Measurements from ENCODE around the gene SULT4A1.

The SULT4A1 gene

DNA sequence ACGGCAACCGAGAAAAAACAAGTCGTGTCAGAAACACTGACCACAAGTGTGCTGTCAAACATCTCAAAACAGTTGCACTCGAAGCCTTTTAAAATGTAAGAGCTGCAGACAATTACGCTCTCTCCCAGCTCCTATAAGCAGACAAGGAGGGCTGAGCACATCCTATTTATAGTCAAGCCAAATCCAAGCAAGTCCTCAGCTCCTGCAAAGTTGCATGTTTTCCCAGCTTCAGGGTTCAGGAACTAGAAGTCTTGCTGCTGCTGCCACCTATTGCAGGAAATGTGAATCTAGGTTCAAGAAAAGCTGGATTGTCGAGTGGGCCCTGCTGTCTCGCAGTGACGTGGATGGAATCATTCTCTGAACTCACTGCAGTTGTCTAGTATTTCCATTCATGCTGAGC lies 65.7 kb downstream of the SULT4A1 start:
- DNase-seq = no peak

DNA sequence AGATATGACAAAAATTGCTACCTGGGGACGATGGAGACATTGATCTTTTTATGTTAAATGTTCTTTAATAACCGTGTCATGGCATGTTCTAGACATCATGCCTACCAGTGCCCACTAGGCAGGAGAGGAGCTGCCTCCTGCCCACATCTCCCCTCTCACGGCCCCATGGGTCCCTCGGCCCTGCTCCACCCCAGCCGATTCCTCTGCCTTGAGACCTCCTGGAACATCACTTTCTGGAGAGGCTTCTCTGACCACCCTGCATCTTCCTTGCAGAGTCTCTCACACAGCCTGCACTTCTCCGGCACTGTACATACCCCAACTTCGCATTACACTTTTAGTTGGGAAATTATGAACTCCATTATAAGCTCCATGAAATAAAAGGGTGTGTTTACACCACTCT lies 67.0 kb downstream of the SULT4A1 start:
- DNase-seq = no peak

GRCh38 chr22:43792905-43793304 lies 69.4 kb downstream of the SULT4A1 start:
- DNase-seq = no peak

DNA sequence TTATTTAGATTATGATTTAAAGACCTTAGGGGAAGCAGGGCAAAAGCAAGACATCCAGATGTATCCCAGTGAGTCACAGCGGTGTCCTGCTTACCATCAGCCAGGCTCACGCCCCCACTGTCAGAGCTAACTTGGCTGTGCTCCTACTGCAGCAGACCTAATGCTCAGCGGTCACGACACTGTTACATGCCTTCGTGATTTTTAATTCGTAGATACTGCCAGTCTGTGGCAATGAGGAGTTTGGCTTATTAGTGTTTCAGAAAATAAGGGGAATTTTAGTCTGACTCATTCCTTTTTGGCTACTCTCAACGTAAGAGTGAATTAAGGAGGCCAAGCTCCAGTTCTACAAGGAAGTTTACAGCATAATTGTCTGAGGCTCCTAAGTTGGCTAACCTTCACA lies 72.9 kb downstream of the SULT4A1 start:
- DNase-seq = no peak

GRCh38 chr22:43783777-43784176 lies 78.5 kb downstream of the SULT4A1 start:
- no peak for DNase-seq

GRCh38 chr22:43782448-43782847 lies 79.9 kb downstream of the SULT4A1 start:
- DNase-seq = no peak

DNA sequence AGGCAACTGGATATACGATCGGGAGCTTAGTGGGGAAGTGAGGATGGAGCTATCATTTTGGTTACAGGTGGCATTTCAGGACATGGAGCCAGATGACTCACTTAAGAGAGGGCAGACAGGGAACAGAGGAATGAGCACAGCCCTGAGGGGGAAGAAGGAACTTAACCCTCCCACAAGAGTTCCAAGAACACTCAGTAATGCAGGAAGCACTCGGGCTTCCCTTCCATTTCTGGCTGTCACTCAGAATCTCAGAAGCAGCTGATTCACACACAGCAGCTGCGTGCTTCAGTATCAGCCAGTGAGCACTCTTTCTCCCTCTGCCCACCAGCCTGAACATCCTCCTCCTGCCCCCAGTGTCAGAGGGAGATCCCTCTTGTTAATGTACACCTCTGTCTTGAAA lies 85.0 kb downstream of the SULT4A1 start:
- DNase-seq = no peak

- no peak for DNase-seq
Observed at GRCh38 chr22:43776081-43776670, 86.1 kb downstream of the SULT4A1 start.
